GM12891 (cell line): ENCODE data around the gene GFPT2.

Experiments used
- DNase-seq: peaks from one replicate; pipeline ENCODE4 v3.0.0; 2011; ENCODE audit warnings: low spot score; ENCODE audit not compliant: insufficient read length
- FAIRE-seq: peaks from 2 replicates; lab custom pipeline; 2011; peaks lifted over from hg19 to GRCh38; lab: Jason Lieb, UNC
- PAX5 ChIP-seq: IDR thresholded peaks from 2 replicates; pipeline ENCODE4 v1.6.1; 2011; ENCODE audit warnings: low read length, moderate library complexity, mild to moderate bottlenecking; ENCODE audit not compliant: insufficient read depth, severe bottlenecking
- POLR2A ChIP-seq: IDR thresholded peaks from 2 replicates; pipeline ENCODE4 v1.6.1; 2011; ENCODE audit warnings: low read depth, low read length, control low read depth
- POLR2AphosphoS5 ChIP-seq: IDR thresholded peaks from 2 replicates; pipeline ENCODE4 v1.6.1; 2011; ENCODE audit warnings: low read depth, low read length, control low read depth
- POU2F2 ChIP-seq: IDR thresholded peaks from 2 replicates; pipeline ENCODE4 v1.6.1; 2011; ENCODE audit warnings: low read depth, mild to moderate bottlenecking, control low read depth, low read length, moderate library complexity
- SPI1 ChIP-seq: IDR thresholded peaks from 2 replicates; pipeline ENCODE4 v1.6.1; 2011; ENCODE audit warnings: low read depth, low read length, control low read depth
- TAF1 ChIP-seq: IDR thresholded peaks from 2 replicates; pipeline ENCODE4 v1.6.1; 2011; ENCODE audit warnings: low read depth, low read length, control low read depth

GFPT2 gene

DNA sequence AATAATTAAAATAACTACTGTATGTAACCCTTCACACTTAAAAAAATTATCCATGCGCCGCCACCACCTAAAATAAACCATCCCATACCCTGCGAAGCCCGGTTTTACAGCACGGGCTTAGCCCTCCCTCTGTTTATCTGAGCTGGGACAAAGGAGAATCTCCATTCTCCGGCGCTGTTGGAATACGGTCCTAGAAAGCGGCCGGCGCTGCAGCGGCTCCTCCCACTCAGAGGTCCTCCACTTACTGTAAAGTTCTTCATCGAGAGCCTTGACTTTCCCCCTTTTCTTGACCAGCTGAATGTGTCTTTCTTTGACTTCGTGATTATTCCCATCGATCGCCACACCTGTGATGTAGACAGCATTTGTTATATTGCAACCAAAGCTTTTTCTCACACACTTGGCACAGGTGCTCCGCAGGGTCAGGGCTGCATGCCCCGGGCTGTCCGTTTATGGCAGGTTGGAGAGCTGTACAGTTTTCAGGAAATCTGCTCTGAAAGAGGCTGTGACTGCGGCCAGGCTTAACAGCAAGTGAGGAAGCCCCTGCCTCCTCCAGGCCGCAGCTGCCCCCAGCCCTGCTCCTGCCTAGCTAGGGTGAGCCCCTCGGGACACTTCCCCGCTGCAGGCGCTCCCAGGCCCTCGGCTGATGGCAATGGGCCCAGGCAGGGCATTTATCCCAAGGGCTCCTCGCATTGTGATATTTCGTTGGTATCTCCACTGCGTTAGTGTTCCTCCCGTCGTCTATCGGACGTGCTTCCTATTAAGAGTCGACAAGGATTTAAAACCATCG, 16.7 kb downstream of the GFPT2 start:
- TF ChIP-seq PAX5 (no peak), POLR2A (no peak), TAF1 (no peak), SPI1 (no peak), POLR2AphosphoS5 (no peak), POU2F2 (no peak)
- no peak for DNase-seq
- no peak for FAIRE-seq

- DNase-seq (no peak), FAIRE-seq (no peak)
- TF ChIP-seq SPI1 (no peak), PAX5 (no peak), POU2F2 (no peak), TAF1 (no peak), POLR2AphosphoS5 (no peak), POLR2A (no peak)
These were observed 17.4 kb downstream of the GFPT2 start for GRCh38 chr5:180335614-180336233.

- DNase-seq, result no peak
- FAIRE-seq, result no peak
- TF ChIP-seq POU2F2, result no peak
- TF ChIP-seq SPI1, result no peak
- TF ChIP-seq POLR2A, result no peak
- no peak for TF ChIP-seq TAF1
- no peak for TF ChIP-seq POLR2AphosphoS5
- no peak for TF ChIP-seq PAX5
These were observed 18.2 kb downstream of the GFPT2 start for GRCh38 chr5:180334751-180335613.

GRCh38 chr5:180334176-180334575, 19.0 kb downstream of the GFPT2 start:
- FAIRE-seq, result no peak
- TF ChIP-seq POU2F2 (no peak), PAX5 (no peak), SPI1 (no peak), POLR2A (no peak), TAF1 (no peak), POLR2AphosphoS5 (no peak)
- DNase-seq, result no peak

GRCh38 chr5:180333661-180334060, 19.5 kb downstream of the GFPT2 start:
- FAIRE-seq (no peak), DNase-seq (no peak)
- TF ChIP-seq PAX5 (no peak), POU2F2 (no peak), POLR2AphosphoS5 (no peak), TAF1 (no peak), SPI1 (no peak), POLR2A (no peak)

- TF ChIP-seq PAX5, result no peak
- TF ChIP-seq POLR2A, result no peak
- no peak for TF ChIP-seq POU2F2
- no peak for TF ChIP-seq SPI1
- TF ChIP-seq TAF1, result no peak
- no peak for TF ChIP-seq POLR2AphosphoS5
- FAIRE-seq (no peak), DNase-seq (no peak)
These were observed 20.3 kb downstream of the GFPT2 start for GRCh38 chr5:180332861-180333260.

DNA sequence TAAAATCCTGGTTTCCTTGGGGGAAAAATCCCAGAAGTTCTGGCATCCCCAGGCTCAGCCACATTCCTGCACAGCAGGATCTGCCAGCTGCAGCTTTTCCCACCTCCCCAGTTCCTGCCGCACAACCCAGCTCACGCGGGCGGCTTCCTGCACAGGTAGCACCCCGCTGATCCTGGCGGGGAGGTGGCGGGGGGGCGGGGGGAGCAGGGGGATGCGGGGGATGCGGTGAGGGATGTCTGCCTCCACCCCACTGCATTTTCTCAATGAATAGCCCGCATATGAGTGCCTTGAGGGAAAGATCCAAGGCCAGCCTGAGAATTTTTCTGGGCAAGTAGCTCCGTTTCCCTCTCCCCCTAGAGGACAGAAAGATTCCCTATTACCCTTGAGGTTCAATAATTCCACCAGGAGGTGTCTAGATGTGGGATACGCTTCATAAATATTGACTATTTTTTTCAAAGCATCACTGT, 21.1 kb downstream of the GFPT2 start:
- DNase-seq (no peak), FAIRE-seq (no peak)
- TF ChIP-seq SPI1 (no peak), PAX5 (no peak), POU2F2 (no peak), POLR2A (no peak), TAF1 (no peak), POLR2AphosphoS5 (no peak)

DNA sequence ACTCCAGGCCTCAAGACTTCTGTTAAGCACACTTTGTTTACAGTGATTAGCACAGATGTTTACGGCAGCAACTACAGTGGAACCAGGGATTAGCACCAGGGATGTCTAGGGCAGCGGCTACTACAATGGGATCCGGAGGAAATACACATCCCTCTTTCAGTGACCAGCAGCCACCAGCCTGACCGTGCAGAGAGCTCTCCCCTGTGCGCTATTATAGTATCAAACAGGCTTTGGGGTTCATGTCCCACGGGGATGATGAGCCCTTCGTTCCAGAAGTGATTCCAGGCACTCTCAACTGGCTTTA, 21.5 kb downstream of the GFPT2 start:
- FAIRE-seq, result no peak
- TF ChIP-seq POLR2A (no peak), SPI1 (no peak), POU2F2 (no peak), PAX5 (no peak), POLR2AphosphoS5 (no peak), TAF1 (no peak)
- no peak for DNase-seq

- FAIRE-seq (no peak), DNase-seq (no peak)
- no peak for TF ChIP-seq TAF1
- TF ChIP-seq SPI1, result no peak
- no peak for TF ChIP-seq POLR2AphosphoS5
- TF ChIP-seq POU2F2, result no peak
- TF ChIP-seq POLR2A, result no peak
- TF ChIP-seq PAX5, result no peak
These were observed 22.1 kb downstream of the GFPT2 start for GRCh38 chr5:180330810-180331646.
